HG03064 (cell line): Measurements from ENCODE around the gene SPATA7.

Experiments used
- ATAC-seq: cut with Tn5 transposase; IDR thresholded peaks from one replicate; pipeline ENCODE4 v1.9.1; 2021; ENCODE audit warnings: low read depth; ENCODE audit not compliant: unreplicated experiment

The SPATA7 gene

GRCh38 chr14:88411039-88411438 is 25.6 kb downstream of the SPATA7 start:
- no peak for ATAC-seq

- ATAC-seq = no peak
These were observed 32.1 kb downstream of the SPATA7 start for GRCh38 chr14:88417594-88417993.

GRCh38 chr14:88420187-88420586 is 34.7 kb downstream of the SPATA7 start:
- ATAC-seq = no peak

GRCh38 chr14:88421286-88421685 is 35.8 kb downstream of the SPATA7 start:
- ATAC-seq = no peak

GRCh38 chr14:88422047-88422446 is 36.6 kb downstream of the SPATA7 start:
- ATAC-seq = no peak

GRCh38 chr14:88422919-88423650 is 37.6 kb downstream of the SPATA7 start:
- no peak for ATAC-seq

- no peak for ATAC-seq
These were observed 39.1 kb downstream of the SPATA7 start for GRCh38 chr14:88424573-88424972.

GRCh38 chr14:88426271-88426670 is 40.8 kb downstream of the SPATA7 start:
- no peak for ATAC-seq

- ATAC-seq = no peak
These were observed 45.5 kb downstream of the SPATA7 start for GRCh38 chr14:88430976-88431375.

- no peak for ATAC-seq
These were observed 52.2 kb downstream of the SPATA7 start for GRCh38 chr14:88437658-88438057.

- ATAC-seq = no peak
These were observed 53.6 kb downstream of the SPATA7 start for GRCh38 chr14:88439088-88439487.

- ATAC-seq = no peak
These were observed 66.8 kb downstream of the SPATA7 start for GRCh38 chr14:88452231-88452630.

GRCh38 chr14:88454886-88455285 is 69.4 kb downstream of the SPATA7 start:
- no peak for ATAC-seq

GRCh38 chr14:88463318-88463717 is 77.9 kb downstream of the SPATA7 start:
- no peak for ATAC-seq

GRCh38 chr14:88468406-88468805 is 82.9 kb downstream of the SPATA7 start:
- ATAC-seq = no peak

- ATAC-seq = no peak
These were observed 85.3 kb downstream of the SPATA7 start for GRCh38 chr14:88470542-88471440.

- no peak for ATAC-seq
These were observed 88.3 kb downstream of the SPATA7 start for GRCh38 chr14:88473791-88474190.

GRCh38 chr14:88476214-88476774 is 90.8 kb downstream of the SPATA7 start:
- no peak for ATAC-seq

GRCh38 chr14:88476825-88477224 is 91.4 kb downstream of the SPATA7 start:
- ATAC-seq = no peak

- no peak for ATAC-seq
These were observed 92.2 kb downstream of the SPATA7 start for GRCh38 chr14:88477513-88478250.

GRCh38 chr14:88478931-88479330 is 93.5 kb downstream of the SPATA7 start:
- ATAC-seq = no peak
